ENCODE data around the gene ARID5B. TPM values are rescaled to one million over a fixed set of nuclear protein-coding genes. Genes with fewer than 3 reads are reported as not detected.

ARID5B gene
- total RNA-seq, 4 donors from 2014 or later: 17.7 to 54.6 (median 34.8) TPM

DNA sequence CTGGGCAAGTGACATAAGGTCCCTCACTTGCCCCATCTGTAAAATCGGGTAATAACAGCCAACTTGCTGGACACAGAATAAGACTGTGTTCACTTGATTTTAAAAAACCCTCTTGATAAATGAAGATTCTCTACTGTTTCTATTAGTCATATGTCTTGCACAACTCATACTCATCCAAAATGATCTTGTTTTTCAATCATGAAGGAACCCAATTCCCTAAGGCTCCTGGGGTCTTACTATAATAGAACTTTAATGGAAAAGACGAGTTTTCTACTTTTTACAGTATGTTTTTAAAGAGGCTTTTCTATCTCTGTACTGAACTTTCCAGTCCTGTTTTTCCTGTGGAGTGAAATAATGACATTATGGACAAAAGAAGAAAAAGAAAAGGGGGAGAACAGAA is 103.8 kb downstream of the ARID5B start:
- H3K27me3 ChIP-seq: no peaks in the 10 kb centered on the region
- 66 to 85% methylated on average over 2 of the region's 2 CpGs for WGBS, 2 donors (ENCODE audit: low coverage in 1 of 2)
- no peaks in the 10 kb centered on the region for H3K9me3 ChIP-seq
- peaks cover 6 to 43% (median 20%) of the 10 kb centered on the region in 4 donors for H3K4me1 ChIP-seq
- H3K27ac ChIP-seq: peak overlapping the region in 1 of 4 donors; percentile 15
- intact Hi-C loops (cut with DNase I; ENCODE audit: low total_unique reads) (no loop called here), in situ Hi-C loops (cut with MboI; ENCODE audit: low pct_ligation_motif_present in 1 of 4, low pct_unique_long_range_greater_than_20kb in 1 of 4, low sequenced_read_pairs in 3 of 4) (no loop called here)
- H3K36me3 ChIP-seq: no peaks in the 10 kb centered on the region
- no peak overlapping the region for H3K4me3 ChIP-seq
- TF ChIP-seq POLR2A (IDR thresholded peaks at IDR 0.05) (no peak), EP300 (IDR thresholded peaks at IDR 0.05; ENCODE audit: low read depth) (no peak), POLR2AphosphoS5 (IDR thresholded peaks at IDR 0.05) (no peak)
- TF ChIP-seq, protein P1, sequence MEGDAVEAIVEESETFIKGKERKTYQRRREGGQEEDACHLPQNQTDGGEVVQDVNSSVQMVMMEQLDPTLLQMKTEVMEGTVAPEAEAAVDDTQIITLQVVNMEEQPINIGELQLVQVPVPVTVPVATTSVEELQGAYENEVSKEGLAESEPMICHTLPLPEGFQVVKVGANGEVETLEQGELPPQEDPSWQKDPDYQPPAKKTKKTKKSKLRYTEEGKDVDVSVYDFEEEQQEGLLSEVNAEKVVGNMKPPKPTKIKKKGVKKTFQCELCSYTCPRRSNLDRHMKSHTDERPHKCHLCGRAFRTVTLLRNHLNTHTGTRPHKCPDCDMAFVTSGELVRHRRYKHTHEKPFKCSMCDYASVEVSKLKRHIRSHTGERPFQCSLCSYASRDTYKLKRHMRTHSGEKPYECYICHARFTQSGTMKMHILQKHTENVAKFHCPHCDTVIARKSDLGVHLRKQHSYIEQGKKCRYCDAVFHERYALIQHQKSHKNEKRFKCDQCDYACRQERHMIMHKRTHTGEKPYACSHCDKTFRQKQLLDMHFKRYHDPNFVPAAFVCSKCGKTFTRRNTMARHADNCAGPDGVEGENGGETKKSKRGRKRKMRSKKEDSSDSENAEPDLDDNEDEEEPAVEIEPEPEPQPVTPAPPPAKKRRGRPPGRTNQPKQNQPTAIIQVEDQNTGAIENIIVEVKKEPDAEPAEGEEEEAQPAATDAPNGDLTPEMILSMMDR (IDR thresholded peaks at IDR 0.05): no peak
- no peak for DNase-seq

DNA sequence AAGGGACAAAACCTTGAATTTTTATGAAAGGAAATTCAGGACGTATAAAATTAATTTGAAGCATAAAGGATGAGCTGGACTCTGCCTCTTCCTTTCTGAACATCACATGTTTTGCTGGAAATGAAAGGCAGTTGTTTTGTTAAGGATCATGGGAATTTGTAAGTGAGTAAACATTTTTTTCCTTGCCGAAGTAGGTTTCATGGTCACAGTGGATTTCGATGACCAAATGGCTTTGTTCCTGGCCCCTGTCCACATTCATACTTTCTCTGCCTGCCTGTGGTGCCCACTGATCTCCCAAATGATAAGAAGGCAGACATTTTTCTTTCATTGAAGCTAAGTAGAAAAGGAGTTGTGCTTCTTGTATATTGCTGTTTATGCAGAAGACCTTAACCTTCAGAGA is 104.2 kb downstream of the ARID5B start:
- TF ChIP-seq EP300 (IDR thresholded peaks at IDR 0.05; ENCODE audit: low read depth) (no peak), POLR2A (IDR thresholded peaks at IDR 0.05) (no peak), POLR2AphosphoS5 (IDR thresholded peaks at IDR 0.05) (no peak)
- TF ChIP-seq, protein P1 (IDR thresholded peaks at IDR 0.05): no peak
- H3K27ac ChIP-seq: no peak overlapping the region
- no peaks in the 10 kb centered on the region for H3K36me3 ChIP-seq
- intact Hi-C loops (cut with DNase I; ENCODE audit: low total_unique reads) (loop anchor here (1.0 kb wide), 1 partner anchor 26 kb away; no protein-coding TSS in a partner anchor), in situ Hi-C loops (cut with MboI; ENCODE audit: low pct_ligation_motif_present in 1 of 4, low pct_unique_long_range_greater_than_20kb in 1 of 4, low sequenced_read_pairs in 3 of 4) (no loop called here)
- WGBS, 2 donors (ENCODE audit: low coverage in 1 of 2): 67 to 75% methylated on average over 3 of the region's 3 CpGs
- peaks cover 6 to 44% (median 20%) of the 10 kb centered on the region in 4 donors for H3K4me1 ChIP-seq
- H3K4me3 ChIP-seq: no peak overlapping the region
- no peak for DNase-seq
- no peaks in the 10 kb centered on the region for H3K9me3 ChIP-seq
- H3K27me3 ChIP-seq: no peaks in the 10 kb centered on the region

DNA sequence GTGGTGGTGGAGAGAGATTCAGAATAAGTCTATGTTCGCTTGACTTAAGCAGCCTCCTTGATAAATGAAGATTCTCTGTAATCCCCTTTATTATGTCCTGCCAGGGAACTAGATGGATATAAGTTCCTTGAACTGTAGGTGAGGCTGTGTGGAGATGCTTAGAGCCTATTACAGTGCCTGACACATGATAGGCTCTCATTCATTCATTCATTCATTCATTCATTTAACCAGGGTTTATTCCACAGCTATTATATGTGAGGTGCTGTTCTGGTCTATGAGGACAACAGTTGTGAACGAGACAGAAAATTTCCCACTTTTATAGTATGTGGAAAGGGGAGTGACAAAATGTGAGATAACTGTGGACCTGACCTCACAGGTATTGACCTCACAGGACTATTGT is 105.6 kb downstream of the ARID5B start:
- intact Hi-C loops (cut with DNase I; ENCODE audit: low total_unique reads): no loop called here
- H3K36me3 ChIP-seq: no peaks in the 10 kb centered on the region
- no peaks in the 10 kb centered on the region for H3K27me3 ChIP-seq
- TF ChIP-seq EP300 (IDR thresholded peaks at IDR 0.05; ENCODE audit: low read depth) (no peak), POLR2AphosphoS5 (IDR thresholded peaks at IDR 0.05) (no peak), POLR2A (IDR thresholded peaks at IDR 0.05) (no peak)
- TF ChIP-seq, protein P1 (IDR thresholded peaks at IDR 0.05): no peak
- peaks cover 6 to 47% (median 20%) of the 10 kb centered on the region in 4 donors for H3K4me1 ChIP-seq
- H3K4me3 ChIP-seq: no peak overlapping the region
- WGBS, 2 donors (ENCODE audit: low coverage in 1 of 2): 89 to 94% methylated on average over 2 of the region's 2 CpGs
- in situ Hi-C loops (cut with MboI; ENCODE audit: low pct_ligation_motif_present in 1 of 4, low pct_unique_long_range_greater_than_20kb in 1 of 4, low sequenced_read_pairs in 3 of 4): no loop called here
- H3K27ac ChIP-seq: no peak overlapping the region
- no peak for DNase-seq
- no peaks in the 10 kb centered on the region for H3K9me3 ChIP-seq

DNA sequence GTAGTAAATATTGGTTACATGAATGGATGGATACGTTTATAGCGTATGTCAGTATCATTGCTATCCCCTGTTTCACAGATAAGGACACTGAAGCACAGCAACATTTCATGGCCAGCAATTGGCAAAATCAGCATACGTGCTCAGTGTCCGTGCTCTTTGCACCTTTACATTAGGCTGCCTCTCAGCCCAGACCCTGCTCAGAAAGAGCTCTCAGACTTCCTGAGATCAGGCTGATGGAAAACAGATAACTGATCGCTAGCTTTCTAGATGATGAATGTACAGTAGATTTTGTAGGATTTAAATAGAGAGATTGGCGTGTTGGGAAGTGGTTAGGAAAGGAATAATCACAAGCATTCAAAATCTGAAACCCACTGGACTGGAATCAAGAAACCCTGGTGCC is 106.7 kb downstream of the ARID5B start:
- DNase-seq: no peak
- no peak for TF ChIP-seq POLR2AphosphoS5 (IDR thresholded peaks at IDR 0.05)
- TF ChIP-seq, protein P1 (IDR thresholded peaks at IDR 0.05): no peak
- no peak for TF ChIP-seq POLR2A (IDR thresholded peaks at IDR 0.05)
- no peak for TF ChIP-seq EP300 (IDR thresholded peaks at IDR 0.05; ENCODE audit: low read depth)
- no peaks in the 10 kb centered on the region for H3K27me3 ChIP-seq
- intact Hi-C loops (cut with DNase I; ENCODE audit: low total_unique reads) (no loop called here), in situ Hi-C loops (cut with MboI; ENCODE audit: low pct_ligation_motif_present in 1 of 4, low pct_unique_long_range_greater_than_20kb in 1 of 4, low sequenced_read_pairs in 3 of 4) (no loop called here)
- peaks cover 6 to 39% (median 13%) of the 10 kb centered on the region in 4 donors for H3K4me1 ChIP-seq
- no peak overlapping the region for H3K4me3 ChIP-seq
- WGBS, 2 donors (ENCODE audit: low coverage in 1 of 2): 95 to 97% methylated on average over 4 to 6 of the region's 6 CpGs
- H3K36me3 ChIP-seq: no peaks in the 10 kb centered on the region
- no peak overlapping the region for H3K27ac ChIP-seq
- no peaks in the 10 kb centered on the region for H3K9me3 ChIP-seq

Measured in transverse colon (tissue), 4 donors.